Measurements from ENCODE around the gene GFPT2.
"Not testable (repeated sequence)": the region's sequence is repeated elsewhere in the genome, so short reads cannot be mapped to it uniquely, and the experiment has no call there.

Gene GFPT2

DNA sequence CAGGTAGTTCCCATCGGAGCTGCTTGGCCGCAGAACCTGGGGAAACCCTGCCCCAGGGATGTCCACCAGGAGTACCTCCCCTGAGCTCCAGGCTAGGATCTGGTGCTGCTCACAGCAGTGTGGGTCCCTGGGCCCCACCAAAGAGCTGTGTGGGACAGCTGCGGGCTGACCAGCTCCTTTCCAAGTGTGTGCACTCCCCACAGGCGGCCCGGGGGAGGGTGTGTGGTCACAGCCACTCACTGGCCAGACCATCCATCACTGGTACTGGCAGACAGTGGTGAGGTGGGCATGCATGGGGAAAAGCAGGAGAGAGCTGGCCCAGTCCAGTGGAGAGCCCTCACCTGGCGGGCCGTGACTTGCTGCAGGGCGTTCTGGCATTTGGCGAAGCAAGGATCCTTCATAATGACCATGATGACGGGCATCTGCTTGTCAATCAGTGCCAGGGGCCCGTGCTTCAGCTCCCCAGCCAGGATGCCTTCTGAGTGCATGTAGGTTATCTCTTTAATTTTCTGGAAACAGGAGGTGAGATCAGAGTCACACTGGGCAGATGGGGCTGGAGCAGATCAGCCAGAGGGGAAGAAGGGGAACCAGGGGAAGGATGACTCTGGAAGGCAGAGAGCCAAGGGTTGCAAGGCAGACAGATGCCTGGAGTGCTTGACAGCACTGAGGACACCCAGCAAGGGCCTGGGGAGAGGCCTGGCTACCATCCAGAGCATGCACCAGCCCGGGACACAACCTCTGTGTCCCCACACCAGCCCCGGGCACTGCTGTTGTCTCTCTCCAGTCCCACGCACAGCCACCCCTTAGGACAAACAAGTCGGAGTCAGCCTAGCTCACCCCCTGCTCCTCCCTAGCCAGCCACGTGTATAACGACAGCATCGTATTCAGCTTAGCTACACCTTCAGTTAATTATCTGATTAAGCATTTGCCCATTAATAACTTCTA, 48.4 kb downstream of the GFPT2 start:
- no peak for DNase-seq (ENCODE audit: low read depth in 2 of 2)

DNA sequence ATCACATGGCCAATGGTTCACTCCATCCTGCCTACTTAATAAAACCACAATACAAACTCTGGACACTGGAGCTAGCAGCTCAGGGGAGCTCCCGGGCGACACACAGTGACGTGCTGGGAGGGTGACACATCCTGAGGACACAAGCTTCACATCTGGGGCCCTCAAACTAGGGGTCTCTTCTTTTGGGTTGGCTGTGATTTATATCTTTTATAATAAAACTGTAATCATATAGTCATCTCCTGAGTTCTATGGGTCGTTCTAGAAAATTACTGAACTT, 49.2 kb downstream of the GFPT2 start:
- no peak for DNase-seq (ENCODE audit: low read depth in 2 of 2)

DNA sequence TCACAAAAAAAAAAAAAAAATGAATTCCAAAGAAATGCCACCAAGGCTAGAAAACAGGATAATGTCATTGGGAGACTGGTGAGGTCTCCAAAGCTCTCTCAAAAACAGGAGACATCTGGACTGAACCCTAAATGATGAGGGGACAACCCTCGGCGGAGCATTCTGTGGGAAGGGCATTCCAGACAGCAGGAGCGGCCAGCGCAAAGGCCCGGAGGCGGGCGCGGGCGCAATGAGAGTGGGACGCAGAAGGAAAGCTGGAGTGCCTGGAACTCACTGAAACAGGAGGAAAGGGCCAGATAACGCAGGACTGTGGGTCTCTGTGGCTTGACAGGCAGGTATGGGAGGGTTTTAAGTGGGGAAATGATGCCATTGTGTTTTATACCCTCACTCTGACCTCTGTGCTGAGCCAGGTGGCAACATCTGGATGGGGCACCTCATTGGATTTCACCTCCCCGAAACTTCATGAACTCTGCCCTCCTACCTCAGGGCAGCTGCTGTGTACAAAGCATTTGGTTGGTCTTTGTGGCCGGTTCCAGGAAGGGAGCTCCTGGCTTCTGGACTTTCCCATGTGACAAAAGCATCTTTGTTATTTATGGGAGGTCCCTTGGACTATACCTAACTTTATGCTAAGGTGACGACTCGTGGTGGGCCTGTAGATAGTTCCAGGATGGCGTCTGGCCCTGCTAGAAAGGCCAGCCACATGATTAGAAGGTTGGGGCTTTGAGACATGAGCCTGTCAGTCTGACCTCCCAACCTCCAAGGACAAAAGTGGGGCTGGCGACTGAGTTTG, 49.7 kb downstream of the GFPT2 start:
- DNase-seq (ENCODE audit: low read depth in 2 of 2): no peak

DNA sequence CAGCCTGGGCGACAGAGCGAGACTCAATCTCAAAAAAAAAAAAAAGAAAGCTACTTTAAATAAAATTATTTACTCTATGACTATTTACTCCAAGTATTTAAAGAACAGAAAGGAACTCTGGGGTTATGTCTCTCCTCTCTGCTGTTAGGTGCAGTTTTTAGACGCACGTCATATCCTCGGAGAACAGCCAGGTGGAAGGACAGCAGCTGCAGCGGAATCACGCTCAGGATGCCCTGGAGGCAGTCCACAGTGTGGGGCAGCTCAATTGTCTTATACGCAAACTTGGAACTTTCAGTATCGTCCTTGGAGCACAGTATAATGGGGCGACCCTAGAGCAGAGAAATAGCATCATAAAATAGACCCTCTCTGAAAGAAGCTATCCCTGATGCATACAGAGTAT, 50.9 kb downstream of the GFPT2 start:
- no peak for DNase-seq (ENCODE audit: low read depth in 2 of 2)

DNA sequence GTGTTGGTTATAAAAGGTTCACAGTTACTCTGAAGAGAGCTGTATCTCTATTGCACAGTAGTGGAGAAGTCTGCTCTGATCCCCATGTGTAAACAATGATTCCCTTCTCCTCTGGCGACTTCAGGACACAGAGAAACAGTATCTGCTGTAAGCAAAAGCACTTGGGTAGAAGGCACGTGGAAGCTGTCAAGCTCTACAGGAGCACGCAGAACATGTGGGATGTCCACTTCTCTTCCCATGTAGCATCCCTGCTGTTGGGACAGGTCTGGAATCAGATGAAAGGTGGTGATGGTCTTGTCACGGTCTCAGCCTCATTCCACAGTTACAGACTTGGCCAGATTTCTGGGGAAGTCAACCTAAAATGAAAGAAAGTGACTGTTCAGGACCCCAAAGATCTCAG, 51.9 kb downstream of the GFPT2 start:
- DNase-seq (ENCODE audit: low read depth in 2 of 2): no peak

DNA sequence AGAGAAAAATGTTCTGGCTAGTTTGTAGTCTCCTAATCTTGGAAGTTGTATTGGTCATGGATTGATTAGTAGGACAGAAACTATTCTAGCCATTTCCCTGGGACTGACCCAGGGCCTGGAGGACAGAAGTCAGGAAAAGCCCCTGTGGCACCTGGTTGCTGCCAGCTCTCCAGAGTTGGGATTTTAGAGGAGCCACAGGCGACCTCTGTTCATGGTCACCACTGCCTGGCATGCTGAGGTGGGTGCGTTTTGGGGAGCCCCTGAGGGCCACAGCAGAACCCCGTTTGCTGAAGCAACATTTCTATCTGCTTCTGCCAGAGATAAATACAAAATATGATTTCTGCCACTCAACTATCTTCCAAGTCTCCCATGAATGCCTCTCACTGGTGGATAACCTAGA, 53.6 kb downstream of the GFPT2 start:
- DNase-seq (ENCODE audit: low read depth in 2 of 2): no peak

DNA sequence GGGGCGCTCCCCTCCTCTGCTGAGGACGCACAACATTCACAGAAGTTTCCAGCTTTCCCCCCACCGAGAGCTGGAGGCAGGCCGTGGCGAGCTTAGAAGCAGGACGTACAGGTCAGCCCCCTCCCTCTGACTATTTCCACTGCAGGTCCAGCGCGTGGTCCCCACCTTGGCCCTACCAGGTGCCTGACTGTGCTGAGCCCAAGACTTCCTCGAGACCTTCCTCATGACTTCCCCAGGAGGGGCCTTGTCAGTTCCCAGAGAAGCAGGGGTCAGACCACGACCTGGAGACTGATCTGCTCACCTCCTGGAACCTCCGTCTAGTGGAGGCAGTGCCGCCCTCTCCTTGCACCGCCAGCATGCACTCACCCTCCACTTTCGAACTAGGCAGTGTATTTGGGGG, 54.1 kb downstream of the GFPT2 start:
- not testable (repeated sequence) for DNase-seq (ENCODE audit: low read depth in 2 of 2)

DNA sequence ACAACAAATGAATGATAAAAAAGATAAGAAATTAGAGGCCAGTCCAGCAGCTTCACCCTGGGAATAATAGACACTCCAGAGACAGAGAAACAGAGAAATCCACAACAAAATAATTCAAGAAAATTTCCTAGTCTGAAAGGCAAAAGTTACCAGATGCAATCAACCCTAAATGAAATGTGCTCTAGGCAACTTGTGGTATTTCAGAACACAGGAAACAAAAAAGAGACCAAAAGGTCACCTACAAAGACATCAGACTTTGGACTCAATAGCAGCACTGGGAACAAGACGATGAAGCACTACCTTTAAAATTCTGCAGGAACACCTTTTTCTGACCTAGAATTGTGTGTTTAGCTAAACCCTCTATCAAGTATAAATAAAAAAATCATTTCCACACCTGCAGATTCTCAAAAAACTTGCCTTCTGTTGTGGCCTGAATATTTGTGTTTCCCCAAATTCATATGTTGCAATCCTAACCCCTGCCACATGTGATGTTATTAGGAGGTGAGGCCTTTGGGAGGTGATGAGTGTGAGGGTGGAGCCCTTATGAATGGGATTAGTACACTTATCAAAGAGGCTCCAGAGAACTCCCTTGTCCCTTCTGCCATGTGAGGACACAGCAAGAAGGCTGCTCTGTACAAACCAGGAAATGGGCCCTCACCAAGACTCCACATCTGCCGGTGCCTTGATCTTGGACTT, 55.4 kb downstream of the GFPT2 start:
- no peak for DNase-seq (ENCODE audit: low read depth in 2 of 2)

DNA sequence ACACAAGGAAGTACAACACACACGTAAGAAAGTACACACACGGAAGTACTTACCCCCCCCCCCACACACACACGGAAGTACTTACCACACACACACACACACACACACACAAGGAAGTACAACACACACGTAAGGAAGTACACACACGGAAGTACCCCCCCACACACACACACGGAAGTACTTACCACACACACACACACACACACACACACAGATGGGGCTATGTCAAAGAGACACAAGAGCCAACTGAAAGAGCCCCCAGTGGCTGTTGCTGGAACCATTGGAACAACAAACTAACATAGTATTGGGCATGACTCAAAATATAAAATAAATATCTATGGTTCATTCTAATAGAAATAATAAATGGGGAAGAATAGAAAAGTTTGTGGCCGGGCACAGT, 56.4 kb downstream of the GFPT2 start:
- DNase-seq (ENCODE audit: low read depth in 2 of 2): no peak

DNA sequence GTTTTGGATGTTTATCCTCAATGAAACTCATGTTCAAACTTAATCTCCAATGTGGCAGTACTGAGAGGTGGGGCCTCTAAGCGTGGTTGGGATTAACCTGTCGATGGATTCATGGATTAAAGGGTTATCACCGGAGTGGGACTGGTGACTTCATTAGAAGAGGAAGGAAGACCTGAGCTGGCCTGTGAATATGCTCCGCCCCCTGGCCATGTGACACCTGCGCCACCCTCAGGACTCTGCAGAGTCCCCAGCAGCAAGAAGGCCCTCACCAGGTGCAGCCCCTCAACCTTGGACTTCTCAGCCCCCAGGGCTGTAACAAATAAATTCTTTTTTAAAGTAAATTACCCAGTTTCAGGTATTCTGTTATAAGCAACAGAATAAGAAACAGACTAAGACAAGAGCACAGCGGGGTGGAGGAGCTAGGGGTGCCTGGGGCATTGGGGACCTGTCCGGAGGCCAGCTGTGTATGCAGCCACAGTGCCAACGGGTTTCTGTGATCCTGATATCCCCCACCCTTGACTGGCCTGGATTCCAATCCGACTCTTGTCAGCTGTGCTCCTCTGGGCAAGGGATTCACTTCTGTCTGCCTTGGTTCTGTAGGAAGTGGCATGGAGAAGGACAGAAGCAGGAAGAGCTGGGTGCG, 58.1 kb downstream of the GFPT2 start:
- no peak for DNase-seq (ENCODE audit: low read depth in 2 of 2)

DNA sequence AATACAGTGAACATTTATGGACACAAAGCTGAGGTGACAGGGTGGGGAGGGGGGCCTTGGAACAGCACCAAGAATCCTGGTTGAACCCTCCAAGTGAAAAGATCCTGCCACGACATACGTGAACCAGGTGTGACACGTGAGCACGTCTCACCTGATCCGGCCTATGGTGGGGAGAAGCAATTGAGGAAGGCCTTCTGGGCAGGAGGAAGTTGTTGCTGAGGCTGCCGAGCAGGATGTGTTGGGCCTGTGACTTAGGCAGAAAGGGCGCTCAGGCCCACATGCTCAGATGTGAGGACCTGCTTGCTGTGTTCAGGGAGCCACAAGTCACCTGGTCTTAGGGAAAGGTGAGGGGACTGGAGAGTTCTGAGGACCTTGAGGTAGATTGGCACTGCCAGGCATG, 58.7 kb downstream of the GFPT2 start:
- no peak for DNase-seq (ENCODE audit: low read depth in 2 of 2)

DNA sequence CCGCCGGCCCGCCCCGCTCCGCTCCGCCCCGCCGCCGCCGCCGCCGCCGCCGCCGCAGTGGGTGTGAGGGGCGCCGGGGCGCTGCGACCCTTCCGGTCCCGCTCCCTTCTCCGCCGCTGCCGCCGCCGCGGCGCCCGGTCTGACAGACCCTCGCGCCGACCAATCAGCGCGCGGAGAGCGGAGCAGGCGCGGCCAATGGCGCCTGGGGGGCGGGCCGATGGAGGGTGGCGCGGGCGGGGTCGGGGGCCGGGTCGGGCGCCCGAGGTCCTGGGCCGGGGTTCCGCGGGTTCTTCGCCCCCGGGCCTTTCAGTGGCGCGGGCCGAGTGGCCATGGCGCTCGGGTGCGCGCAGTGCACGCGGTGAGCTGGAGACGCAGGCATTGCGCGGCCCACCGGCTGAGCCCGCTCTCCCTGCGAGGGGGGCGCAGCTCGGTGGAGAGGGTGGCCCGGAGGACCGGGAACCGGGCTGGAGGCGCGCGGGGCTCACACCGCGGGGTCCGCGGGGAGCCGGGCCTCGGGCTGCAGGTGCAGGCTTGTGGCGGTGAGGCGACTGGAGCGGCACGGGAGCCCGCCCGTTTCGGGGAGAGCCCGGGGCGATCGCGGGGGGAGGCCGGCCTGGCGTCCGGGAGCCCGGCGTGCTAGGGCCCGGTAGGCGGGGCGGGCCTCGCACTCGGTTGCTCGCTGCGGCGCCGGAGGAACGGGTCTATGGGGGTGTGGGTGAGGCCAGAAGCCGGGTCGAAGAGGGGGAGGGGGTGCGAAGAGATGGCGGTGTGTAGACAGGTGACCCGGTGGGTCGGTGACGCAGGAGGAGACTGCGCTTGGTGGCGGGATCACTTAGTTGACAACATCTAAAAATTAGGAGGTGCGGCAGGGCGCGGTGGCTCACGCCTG, 60.9 kb downstream of the GFPT2 start, which contains the start of gene MAPK9:
MAPK9 (minus strand) TSS at position 141 of the 889 bp plus-strand sequence. CDS start 11,522 bp downstream, outside the sequence.
- DNase-seq (ENCODE audit: low read depth in 2 of 2): peak; percentile 62 to 77

DNA sequence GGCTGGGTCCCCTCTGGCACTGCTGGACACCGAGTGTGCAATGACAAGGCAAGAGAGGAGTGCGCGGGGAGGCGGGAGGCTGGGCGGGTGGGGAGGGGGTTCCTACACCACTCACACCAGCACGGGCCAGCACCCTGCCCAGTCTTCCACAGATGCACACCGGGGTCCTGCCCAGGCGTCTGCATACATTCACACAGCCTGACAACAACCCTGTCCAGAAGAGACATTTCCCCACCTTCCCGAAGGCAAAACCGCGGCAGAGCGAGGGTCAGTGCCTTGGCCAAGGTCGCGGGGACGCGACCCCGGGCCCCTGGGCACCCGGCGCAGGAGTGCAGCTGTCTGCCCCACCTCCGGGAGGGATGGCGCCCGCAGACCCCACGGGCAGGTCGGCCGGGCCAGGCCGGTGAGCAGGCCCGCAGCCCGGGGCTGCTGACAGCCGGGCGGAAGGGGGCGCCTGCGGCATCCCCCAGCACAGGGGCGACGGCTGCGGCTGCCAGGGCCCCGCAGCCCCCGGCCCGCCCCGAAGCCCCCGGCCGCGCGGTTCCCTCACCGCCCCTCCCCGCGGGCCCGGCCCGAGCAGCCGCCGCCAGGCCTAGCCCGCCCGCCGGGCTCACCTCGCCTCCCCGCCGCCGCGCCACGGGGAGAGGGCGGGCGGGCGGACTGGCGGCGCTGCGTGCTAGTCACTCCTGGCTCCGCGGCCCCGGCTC, 61.7 kb downstream of the GFPT2 start:
- DNase-seq (ENCODE audit: low read depth in 2 of 2): no peak

DNA sequence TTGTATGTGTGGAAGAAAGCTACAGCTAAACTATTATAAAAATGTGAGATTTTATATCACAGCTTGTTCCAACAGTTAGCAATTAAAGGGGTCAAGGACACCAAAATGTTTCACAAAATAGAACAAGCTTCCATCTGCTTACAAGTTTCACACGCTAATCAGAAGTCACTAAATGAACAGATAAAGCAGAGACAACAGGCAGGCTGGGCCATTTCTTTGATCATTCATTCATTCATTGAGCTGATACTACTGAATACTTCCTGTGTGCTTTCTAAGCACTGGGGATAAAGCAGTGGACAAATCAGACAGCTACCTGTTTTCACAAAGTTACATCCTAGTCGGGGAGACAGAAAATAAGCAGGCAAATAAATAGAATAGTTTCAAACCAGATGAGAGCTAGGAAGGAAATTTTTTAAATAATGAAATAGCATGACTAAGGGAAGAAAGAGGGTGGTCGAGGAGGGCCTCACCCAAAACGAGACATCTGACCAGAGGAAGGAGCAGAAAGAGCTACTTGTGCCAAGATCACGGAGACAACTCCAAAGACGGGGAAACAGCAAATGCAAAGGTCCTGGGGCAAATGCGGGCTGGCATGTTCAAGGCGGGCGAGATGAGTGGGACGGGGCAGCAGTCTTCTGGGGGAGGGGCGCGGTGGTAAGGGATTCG, 62.4 kb downstream of the GFPT2 start:
- no peak for DNase-seq (ENCODE audit: low read depth in 2 of 2)

DNA sequence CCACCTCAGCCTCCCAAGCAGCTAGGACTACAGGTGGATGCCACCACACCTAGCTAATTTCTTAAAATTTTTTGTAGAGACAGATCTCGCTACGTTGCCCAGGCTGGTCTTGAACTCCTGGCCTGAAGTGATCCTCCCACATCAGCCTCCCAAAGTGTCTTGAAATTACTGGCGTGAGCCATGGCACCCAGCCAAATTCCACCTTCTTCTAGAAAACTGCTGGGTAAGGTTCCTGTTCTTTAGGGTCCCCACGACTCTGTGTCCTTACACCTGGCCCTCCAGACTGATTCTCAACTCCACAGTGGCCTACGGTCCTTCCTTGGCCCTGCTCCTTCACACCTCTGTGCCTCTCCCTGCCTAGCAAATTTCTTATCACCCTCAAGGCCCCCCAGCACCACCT, 63.2 kb downstream of the GFPT2 start:
- no peak for DNase-seq (ENCODE audit: low read depth in 2 of 2)

DNA sequence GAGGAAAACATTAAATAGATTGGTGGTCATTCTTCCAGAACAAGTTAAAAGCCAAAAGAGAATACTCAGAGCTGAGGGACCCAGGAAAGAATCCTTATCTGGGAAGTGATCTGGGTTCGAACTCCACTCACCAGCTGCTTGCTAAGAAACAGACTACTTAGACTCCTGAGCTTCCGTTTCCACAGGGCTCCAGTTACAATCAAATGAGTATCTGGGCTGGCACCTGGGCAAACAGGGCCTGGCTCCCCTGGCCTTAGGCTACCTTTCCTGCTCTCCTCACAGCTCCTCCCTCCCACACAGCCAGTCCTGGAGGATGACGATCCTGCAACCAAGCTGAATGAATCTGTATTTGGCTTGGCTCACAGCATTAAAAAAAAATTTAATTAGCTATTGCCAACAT, 63.7 kb downstream of the GFPT2 start:
- DNase-seq (ENCODE audit: low read depth in 2 of 2): no peak

DNA sequence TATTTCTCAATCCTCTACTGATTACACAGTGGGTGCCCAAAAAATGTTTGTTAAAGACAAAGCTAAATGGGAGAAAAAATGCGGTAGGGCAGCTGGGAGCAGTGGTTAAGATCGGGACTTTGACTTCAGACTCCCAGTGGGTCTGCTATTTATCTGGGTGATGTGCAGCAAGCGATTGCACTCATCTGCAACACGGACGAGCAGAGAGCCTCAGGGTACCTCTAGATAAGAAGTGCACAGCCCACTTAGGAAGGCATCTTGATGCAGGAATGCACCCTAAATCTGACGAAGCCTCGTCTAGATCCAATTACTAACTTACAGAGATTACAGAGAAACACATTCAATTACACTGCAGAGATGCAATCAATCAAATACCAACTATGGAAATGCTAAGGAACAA, 65.3 kb downstream of the GFPT2 start:
- DNase-seq (ENCODE audit: low read depth in 2 of 2): no peak

DNA sequence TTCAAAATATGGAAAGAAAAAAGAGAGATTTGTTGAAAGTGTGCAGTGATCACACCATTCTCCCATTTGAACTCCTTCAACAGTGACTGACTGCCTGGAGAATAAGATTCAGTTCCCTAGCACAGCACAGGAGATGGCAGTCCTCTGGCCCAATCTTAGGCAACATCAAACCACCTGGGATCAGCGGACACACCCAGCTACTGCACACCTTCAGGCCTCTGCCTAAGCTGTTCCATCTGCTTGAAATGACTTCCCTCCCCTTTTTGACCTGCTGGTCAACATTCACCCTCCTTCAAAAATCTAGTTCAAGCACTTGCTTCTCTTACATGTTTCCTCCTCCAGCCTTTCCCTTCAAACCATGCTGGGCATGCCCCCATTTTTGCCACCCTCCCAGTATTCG, 65.7 kb downstream of the GFPT2 start:
- DNase-seq (ENCODE audit: low read depth in 2 of 2): no peak

DNA sequence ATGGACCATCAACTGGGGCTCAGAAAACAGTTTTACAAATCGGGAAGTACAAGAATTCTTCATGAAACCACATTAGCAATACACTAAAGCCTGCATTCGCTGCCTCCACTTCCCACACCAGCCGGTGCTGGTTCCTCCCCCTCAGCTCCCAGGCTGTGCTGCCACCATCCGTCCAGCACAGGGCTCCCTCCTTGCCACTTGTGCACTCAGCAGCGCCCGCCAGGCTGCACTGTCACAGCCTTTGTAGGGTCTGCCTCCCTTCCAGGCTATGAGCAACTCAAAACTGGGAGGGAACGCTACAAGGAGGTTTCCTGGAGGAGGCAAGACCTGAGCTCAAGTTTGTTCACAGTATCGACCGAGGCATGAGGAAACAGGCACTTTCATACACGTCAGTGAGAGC, 69.0 kb downstream of the GFPT2 start:
- DNase-seq (ENCODE audit: low read depth in 2 of 2): no peak

All from stimulated activated CD4-positive, alpha-beta T cell treated with anti-CD3 and anti-CD28 coated beads, Interleukin-15, amount 100 ng/mL, for 48 hours (primary cell).